Activated CD8-positive, alpha-beta memory T cell treated with anti-CD3 and anti-CD28 coated beads for 1 hour (primary cell): Measurements from ENCODE around the gene DRAM1.

ENCODE experiments used
- DNase-seq, 2 donors: peaks; one replicate each; pipeline ENCODE4 v3.0.0-alpha.2; 2020; ENCODE audit warnings: low read depth in 1 of 2; ENCODE audit errors: extremely low read depth in 1 of 2

Gene DRAM1

DNA sequence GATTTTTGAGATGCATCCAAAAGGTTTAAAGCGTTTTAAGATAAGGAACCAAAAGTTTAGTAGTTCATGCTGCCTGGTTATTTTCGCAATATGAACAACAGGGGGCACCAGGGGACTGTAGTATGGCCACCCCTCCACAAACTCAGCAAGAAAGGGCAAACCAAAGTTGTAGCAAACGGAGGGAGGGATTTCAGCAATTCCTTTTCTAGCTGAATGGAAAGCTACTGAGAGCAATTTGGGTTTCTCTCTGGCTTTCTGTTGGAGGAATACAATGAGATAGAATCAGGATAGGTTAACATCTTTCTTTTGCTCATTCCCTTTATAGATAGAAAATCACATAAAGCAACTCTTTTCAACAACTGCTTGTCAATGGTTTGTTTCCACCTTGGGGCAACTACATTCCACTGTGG, 62.5 kb downstream of the DRAM1 start:
- DNase-seq, result peak; percentile 1 to 27

DNA sequence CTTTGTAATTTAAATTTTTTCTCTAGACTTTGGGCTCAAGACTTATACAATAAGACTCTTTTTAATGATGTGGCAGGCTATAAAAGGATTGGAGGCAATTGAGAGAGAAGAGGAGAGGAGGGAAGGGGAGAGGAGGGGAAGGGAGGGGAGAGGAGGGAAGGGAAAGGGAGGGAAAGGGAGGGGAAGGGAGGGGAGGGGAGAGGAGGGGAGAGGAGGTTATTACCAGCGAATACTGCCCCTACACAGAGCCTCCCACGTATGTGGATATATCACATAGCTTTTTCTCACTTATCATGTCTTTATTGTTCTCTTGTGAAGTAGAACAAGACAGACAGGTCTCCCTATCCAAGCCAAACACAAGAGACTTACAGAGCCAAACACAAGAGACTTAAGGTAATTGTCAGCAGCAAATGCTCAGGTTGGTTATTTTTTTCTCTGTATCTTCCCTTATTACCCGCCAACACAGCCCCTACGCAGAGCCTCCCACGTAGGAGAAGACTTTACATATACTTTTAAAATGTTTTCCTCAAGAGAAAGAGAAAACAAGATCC, 63.1 kb downstream of the DRAM1 start:
- no peak for DNase-seq

DNA sequence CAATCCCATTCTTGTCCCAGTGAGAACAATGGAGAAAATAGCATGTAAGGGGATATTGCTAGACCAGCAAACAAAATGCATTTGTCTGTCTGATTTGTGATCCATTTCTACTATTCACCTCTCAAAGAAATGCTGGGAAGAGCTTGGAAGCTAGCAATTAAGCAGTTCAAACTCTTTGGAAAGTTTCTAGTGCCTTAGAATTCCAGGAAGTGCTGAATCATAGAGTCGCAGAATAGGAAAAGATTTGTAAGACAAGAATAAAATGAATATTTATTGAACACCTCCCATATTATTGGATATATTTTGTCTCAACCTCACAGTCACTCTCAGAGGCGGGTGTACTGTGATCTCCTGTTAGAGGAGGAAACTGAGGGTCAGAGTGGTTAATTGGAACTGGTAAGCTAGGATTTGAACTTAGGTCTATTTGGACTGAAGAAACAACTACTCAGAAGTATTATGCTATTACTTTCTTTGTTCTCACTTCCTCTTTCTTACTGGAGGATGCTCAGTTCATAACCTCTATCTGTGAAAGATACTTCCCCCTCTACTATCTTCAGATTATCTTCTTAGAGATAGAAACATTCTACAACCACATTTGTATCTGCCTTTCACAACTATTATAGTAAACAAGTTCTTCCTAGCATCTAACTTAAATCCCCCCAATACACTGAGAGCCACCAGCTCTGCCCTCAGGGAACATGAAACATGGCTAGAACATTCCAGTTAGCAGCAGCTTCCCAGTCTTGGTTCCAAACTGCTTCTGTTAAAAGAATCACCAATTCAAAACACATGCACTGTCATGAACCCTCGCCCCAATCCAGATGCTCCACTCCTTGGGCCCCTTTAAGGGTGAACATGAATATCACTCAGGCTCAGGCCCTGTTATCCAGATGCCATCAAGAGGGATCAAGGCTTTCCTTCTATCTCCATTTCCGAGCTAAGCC, 64.2 kb downstream of the DRAM1 start:
- no peak for DNase-seq

DNA sequence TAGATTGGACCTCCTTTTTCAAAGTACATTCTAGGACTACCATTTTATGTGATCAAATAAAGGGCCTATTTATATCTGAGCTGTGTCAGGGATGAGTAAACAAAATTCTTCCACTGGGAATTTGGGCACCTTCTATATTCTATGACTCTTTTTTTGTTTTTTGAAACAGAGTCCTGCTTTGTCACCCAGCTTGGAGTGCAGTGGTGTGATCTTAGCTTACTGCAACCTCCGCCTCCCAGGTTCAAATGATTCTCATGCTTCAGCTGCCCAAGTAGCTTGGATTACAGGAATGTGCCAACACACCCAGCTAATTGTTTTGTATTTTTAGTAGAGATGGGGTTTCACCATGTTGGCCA, 64.8 kb downstream of the DRAM1 start:
- no peak for DNase-seq

DNA sequence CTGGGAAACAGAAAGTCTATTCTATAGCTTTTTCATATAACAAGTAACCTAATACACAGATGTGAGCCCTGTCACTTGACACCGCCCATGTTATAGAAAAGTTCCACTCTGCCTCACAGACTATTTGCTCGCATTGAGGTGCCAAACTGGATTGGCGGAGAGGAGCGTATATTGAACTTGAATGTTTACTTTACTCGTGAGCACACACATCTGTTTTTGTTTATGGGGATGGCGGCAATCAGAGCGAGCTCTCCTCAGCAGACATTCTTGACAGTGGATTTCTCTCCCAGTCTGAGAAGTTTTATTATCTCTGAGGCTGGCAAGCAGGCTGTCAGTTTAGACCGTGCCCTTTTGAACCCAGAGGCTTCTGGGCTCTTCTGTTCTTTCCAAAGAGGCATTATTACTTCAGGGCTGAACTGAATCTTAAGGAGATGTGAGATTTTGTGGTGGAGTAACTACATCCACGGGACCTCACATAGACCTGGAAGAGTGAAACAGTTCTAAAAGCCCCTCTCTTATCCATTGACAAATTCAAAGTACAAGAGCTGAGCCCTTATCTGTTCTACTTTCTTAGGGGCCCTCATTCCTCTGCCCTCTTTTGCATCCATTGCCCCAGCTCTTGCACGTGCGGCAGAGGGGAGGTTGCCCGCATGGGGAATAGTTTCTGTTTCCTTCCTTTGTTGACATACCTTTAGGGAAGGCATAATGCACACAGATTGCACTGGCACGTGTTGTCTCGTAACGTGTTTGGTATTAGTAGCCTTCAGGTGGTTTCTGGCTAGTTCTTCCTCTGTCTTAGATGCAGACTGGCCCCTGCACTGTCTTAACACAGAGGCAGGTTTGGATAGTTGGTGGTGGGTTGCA, 68.2 kb downstream of the DRAM1 start:
- DNase-seq, result no peak

DNA sequence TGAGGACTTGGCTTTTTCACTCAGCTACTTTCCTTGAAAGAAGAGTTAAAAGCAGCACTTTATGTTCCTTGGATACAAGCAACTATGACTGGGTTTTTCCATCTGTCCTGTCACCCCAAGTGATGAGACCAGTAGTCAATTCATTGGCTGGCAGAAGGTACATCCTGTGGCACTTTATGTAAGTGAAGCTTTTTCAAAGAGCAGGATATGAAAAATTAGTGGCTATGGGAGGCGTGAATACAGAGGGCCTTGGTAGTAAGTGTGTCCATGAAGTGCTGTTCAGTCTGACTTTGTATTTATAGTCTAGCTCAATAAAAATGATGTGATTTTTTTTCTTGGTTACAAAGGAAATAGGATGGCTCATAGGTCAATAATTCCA, 68.8 kb downstream of the DRAM1 start:
- no peak for DNase-seq

DNA sequence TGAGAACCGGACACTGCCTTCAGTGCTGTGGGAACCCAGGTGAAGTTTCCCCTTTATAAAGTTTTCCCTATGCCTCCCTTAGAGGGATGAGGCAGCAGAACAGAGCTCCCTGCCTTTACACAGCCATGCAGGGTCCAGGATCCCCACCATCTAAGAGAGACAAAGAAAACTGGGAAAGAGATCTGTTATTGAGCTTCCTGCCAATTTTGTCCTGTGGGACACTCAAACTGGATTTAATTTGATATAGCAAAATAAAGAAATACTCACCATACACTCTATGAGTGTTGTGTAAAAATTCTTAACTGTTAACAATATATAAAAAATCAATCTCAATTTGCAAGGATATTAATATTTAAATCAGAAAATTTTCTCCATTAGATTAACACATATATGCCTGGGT, 69.9 kb downstream of the DRAM1 start:
- no peak for DNase-seq

DNA sequence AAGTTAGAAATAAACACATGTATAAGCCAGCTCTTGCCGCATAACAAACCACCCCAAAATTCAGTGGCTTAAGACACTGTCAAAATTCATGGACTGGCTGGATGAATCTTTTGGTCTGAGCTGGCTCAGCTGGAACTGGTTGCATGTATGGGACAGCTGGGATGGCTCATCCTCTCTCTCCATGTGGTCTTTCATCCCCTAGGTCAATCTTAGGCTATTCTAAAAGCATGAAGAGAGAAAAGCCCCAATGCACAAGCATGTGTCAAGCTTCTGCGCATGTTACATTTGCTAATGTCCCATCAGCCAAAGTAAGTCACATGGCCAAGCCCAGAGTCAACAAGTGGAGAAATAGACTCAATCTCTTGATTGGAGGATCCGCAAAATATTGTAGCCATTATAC, 71.0 kb downstream of the DRAM1 start:
- no peak for DNase-seq

DNA sequence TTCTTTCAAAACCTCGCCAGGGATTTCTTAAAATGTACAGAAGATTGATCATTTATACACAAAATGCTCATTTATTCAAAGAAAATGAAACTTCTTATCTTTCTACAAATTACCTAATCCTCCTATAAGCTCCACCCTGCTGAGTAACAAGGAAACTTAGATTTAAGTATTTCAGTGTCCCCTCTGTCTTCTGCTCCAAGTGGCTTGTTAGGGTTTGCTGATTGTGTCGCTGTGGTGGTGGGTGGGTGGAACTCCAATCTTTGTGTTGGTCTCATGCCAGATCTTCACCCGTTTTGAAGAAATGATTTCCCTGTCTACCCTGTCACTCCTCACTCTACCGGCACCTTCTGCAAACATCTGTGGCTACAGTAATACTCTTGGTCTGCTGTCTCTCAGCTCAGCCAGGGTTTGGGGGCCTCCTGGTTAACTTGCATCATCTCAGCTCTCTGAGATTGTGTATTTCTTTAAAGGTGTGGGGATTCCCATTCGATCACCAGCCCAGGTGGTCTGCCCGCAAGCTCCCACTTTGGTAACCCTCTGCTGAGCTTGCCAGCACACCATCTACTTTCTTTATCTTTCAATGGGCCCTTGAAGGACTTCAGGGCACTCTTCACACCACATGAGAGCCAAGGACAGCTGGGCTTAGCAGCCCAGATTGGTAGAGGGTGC, 73.8 kb downstream of the DRAM1 start:
- no peak for DNase-seq

DNA sequence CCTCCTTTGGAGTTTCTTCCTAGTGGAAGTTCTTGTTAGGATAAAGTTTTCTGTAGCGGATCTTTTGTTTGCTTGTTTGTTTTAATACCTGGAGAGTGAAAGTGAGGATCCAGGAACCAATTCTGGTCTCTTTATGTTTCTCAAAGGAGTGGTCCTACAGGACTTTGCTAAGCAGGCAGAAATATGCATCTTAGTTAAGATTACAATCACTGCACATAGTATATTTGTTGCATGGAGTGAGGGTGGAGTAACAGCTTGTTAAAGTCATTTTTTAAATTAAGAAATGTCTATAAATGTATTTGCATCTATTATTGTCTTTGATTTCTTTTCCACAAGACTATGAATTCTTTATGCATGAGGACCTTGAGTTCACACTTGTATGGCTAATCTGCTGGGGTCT, 76.7 kb downstream of the DRAM1 start:
- DNase-seq, result no peak

DNA sequence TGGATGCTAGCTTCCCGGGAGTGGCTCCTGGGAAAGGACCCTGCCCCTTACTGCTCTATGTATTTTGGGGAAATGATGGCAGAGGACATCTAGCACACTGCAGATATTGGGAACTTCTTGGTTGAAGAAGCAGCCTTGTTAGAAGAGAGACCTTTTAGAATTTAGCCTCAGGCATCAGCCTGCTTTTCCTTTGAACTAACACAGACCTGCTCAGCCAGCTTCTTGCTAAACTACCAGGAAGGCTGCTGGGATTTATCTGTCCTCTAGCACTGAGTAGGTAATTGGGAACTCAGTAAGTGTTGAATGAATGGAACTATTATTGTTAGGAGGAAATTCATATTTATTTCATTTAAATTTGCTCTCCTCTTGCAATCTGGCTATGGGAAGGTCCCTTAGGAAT, 77.3 kb downstream of the DRAM1 start:
- no peak for DNase-seq

DNA sequence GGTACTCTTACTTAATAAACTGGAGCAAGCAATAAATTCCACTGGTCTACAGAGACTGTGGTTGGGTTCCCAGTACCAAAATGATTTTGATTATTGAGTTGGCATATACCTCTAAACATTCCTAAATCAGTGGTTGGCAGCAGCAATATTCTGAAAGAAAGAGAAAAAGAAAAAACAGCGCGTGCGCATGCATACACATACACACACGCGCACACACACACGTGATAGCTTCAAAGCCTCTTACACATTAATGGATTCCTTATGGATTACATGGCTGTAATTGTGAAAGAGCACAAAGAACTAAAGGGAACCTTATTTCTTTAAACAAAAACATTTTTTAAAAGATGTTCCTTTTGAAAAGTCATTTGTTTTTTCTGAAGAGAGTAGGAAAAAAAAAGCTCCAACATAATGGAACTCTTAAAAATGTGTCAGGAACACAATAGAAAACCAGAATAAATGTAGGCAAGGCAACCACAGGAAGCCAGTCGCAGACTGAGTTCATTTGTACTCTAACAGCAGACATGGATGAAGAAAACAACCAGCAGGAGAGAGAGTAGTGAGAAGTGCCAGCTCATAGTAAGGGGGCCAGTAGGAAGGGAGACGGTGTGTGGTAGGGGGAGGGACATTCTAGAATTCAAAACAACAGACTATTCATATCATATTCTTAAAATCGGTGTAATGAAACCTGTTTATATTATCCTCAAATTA, 80.0 kb downstream of the DRAM1 start:
- no peak for DNase-seq

DNA sequence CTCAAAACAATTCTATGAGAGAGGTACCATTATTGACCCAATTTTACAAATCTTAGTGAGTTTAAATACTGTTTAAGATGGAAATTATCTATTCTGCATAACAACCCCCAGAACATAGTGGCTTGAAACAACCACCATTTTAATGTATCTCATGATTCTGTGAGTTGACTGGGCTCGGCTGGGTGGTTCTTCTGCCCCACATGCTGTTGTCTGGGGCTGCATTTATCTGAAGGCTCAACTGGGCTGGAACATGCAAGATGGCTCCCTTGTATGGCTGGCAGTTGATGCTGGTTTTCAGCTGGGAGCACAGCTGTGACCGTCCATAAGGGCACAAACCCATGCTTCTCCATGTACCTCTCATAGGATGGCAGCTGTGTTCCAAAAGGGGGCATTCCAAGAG, 82.2 kb downstream of the DRAM1 start:
- DNase-seq, result no peak

DNA sequence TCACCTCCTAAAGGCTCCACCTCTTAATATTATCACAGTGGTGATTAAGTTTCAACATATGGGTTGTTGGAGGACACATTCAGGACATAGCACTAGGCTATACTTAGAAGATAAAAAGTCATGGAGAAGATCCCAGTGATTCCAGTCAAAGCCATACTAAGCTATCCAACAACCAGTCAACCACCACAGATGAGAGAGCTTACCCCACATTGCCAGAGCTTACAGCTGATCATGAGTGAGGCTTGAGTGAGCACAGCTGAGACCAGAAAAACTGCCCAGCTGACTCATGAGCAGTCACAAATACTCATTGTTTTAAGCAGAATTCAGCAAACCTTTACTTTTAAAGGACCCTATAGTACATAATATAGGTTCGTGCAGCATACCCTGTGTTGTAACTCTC, 85.1 kb downstream of the DRAM1 start:
- no peak for DNase-seq

DNA sequence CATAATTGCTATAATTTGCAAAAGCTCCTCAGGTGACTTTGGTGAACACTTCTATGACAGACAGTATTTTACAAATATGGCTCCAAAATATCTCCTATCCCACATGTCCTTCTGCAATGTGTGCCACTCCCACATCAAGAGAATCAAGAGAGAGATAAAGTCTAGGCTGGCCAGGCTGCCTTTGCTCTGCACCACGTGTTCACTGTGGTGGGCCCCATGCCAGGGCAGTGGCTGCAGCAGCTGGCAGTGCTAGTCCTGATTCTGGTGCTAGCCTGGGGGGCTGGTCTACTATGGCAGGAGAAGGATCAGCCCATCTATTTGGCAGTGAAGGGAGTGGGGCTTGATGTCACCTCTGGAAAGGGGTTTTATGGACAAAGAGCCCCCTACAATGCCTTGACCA, 86.3 kb downstream of the DRAM1 start:
- no peak for DNase-seq

DNA sequence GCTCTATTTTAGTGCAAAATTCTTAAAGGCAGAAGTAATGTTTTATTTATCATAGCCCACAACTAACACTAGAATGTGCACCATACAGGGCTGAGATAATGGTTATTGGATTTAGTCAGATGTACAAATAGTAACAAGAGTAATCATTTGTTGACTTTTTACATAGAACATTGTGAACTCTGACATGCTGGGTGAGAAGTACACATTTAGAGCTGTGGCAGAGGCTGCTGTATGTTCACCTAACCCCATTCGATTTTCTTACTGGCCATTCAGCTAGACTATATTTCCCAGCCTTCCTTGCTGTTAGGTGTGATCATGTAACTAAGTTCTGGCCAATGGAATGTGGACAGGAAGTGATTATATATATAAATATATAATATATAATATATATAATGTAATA, 89.1 kb downstream of the DRAM1 start:
- no peak for DNase-seq

DNA sequence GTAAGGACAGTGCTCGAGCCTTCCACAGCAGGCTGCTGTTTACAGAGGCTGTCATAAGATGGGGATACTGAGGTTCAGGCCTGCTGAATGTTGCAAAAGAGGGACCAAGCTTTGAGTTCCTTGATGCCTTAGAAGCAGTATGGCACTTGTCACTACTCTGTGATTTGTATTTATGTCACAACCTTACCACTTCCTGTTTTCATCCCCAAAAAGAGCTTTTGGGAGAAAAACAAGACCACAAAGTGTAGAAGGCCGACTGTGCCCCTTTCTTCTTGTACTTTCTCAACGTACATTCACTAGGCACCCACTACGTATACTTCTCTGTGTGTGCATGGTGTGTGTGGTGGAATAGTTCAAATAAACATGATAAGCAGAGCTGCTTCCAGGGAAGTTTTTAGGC, 90.1 kb downstream of the DRAM1 start:
- no peak for DNase-seq

DNA sequence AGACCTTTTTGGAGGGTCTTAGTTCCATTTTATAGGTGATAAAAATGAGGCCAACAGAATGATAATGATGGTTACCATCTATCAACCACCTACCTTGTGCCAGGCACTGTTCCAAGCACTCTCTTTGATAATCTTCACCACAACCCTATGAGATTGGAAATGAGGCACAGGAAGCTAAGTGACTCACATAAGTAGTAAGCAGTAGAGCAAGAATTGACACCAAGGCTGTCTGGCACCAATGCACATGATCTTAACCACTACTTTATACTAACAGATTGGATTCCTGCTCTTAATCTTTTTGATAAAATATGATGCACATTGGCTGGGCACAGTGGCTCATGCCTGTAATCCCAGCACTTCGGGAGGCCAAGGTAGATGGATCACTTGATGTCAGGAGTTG, 91.4 kb downstream of the DRAM1 start:
- DNase-seq, result no peak
